NCI-H82 (cell line): ENCODE data around the gene WDR82.
"Not testable (repeated sequence)": the region's sequence is repeated elsewhere in the genome, so short reads cannot be mapped to it uniquely, and the experiment has no call there.

Experiments
- DNase-seq: peaks from one replicate; lab custom pipeline; 2025; lab: John Stamatoyannopoulos, UW

WDR82 gene

DNA sequence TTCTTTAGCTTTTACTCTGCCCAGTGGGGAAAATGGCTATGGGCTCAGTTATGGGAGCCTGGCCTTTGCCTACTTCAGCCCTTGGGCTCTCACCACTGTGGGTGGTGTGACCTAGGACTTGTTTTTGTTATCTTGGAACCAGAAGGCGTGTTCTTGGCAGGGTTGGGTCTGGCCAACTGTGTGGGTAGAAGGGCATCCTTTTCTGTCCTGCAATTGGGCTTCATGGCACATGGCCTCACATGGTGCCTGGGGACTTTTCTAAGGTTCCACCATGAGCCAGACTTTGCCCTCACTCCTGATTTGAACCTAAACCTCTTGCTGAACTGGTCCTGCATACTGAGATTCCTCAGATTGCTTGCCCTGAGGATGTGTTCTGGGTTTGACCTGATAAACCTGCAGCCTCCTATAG lies 10.9 kb upstream of the WDR82 start:
- DNase-seq = no peak

- DNase-seq = no peak
Observed at GRCh38 chr3:52288674-52289073, 10.2 kb upstream of the WDR82 start.

DNA sequence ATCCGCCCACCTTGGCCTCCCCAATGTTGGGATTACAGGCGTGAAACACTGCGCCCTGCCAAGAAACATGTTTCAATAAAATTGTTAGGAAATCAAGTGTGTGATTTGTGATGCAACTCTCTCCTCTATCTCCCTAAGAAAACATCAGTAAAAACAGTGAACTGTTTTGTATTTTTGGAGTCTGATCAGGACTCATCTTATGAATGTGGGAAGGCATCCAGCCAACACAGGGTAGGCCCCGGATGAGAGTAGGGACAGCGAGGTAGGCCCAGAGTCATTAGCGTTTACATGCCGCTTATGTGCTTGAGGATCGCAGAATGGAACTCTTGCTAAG lies 8.3 kb upstream of the WDR82 start:
- peak; percentile 35 for DNase-seq

DNA sequence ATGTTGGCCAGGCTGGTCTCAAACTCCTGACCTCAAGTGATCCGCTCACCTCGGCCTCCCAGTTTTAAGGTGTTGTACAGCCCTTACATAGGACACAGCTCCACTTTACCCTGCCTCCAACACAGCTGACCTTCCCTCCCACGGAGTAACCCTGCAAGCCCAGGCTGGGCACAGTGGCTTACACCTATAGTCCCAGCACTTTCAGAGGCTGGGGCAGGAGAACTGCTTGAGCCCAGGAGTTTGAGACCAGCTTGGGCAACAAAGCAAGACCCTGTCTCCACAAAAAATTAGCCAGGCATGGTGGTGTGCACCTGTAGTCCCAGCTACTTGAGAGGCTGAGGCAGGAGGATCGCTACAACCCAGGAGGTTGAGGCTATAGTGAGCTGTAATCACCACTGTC lies 5.6 kb upstream of the WDR82 start:
- not testable (repeated sequence) for DNase-seq

- DNase-seq = no peak
Observed at GRCh38 chr3:52283306-52283705, 4.9 kb upstream of the WDR82 start.

- no peak for DNase-seq
Observed at GRCh38 chr3:52281981-52282801, 3.7 kb upstream of the WDR82 start.

DNA sequence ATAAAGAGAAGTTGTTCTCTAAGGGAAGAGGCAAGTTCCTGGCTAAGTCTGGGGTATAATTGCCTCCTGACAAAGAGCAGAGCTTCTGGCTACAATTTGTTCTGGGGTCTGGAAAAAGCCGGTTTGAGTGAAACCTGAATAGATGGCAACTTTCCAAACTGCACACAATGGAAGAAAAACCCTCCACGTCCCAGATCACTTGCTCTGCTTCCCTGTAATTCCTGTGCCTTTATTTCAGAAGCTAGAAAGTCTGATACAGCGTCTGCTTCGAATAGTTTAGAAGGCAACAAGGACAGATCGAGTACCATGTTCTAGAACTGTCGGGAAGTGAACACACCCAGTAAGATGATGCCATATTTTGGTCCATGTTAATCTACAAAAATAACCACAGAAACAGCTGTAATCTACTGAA lies 1.6 kb upstream of the WDR82 start:
- DNase-seq = no peak

GRCh38 chr3:52279596-52279995 lies 1.1 kb upstream of the WDR82 start:
- no peak for DNase-seq

- DNase-seq = peak; percentile 42
Observed at GRCh38 chr3:52277972-52278509, 408 bp downstream of the WDR82 start.

DNA sequence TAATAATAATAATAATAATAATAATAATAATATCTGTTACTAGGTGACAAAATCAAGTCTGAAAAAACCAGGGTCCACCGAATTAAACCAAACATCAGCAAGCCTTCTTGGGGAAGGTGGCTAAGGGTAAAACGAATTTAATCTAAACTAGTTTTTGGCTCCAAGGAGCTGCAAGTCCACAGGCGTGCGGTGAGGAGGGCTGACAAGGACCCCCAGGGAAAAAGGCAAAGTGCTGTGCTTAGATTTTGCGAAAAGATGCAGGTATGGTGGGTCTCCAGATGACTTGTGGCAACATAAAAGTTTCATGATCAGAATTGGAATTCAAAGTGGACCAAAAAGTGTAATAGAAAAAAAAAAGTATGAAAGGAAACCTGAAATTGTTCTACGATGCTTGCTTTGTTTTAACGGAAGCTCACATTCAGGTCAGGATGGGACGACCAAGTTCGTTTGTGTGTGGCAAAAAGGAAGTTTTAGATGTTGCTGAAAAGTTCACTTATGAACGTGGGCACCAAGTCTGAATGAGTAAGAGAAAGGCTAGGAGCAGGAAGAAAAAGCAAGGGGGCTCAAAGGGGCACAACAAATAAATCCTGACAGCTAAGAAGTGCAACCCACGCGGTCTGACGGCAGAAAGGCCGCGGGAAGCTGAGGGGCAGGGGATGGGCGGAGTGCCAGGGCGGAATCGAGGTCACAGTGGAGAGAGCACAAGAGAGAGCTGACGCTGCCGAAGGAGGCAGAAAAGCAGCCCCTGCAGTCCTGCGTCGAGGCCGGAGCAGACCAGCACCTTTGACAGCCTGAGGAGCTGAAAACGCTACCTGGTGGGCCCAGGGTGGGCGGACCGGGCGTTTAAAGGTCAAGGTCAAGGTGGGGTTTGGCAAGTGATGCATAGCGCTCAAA lies 1.1 kb downstream of the WDR82 start:
- peak; percentile 51 for DNase-seq

GRCh38 chr3:52274781-52275180 lies 3.7 kb downstream of the WDR82 start:
- DNase-seq = not testable (repeated sequence)

GRCh38 chr3:52272831-52273230 lies 5.6 kb downstream of the WDR82 start:
- no peak for DNase-seq

DNA sequence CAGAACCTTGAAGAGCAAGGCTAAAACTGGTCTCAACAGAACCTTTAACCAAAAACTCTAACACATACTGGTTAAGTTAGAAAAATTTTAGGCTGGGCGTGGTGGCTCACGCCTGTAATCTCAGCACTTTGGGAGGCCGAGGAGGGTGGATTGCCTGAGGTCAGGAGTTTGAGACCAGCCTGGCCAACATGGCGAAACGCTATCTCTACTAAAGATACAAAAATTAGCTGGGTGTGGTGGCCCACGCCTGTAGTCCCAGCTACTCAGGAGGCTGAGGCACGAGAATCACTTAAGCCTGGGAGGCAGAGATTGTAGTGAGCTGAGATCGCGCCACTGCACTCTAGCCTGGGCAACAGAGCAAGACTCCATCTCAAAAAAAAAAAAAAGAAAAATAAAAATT lies 6.3 kb downstream of the WDR82 start:
- DNase-seq = not testable (repeated sequence)

DNA sequence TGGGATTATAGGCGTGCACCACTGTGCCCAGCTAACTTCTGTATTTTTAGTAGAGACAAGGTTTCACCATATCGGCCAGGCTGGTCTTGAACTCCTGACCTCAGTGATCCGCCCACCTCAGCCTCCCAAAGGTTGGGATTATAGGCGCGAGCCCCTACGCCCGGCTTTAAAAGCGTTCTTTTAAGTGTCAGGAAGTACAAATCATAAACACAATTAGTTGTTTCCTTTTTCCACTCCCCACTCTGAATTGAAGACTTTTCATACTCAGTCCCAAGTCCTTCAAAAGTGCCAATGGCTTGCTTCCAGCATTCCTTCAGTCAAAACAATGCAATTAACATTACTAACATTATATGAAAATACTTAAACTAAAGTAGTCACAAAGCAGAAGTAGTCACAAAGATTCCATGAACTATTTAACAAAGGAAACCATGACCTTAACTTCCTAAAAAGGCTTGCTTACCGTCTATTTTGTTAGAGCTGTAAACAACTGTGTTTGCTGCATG lies 8.1 kb downstream of the WDR82 start:
- no peak for DNase-seq

DNA sequence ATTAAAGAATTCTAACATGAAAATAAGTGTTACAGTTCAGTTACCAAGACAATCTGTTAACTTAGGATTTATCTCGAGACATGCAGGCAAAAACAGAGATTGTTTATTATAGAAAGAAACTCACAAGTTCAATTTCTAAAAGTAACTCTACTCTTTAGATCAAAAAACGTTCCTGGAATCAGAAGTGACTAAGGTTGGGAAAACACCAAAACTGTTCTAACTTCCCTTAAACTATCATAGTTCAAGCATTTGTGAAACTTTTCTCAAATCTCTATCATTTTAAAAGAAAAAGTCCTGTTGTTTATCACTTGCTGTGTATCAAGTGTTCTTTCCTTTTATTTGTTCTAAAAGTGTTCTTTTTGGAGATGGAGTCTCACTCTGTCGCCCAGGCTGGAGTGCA lies 8.7 kb downstream of the WDR82 start:
- DNase-seq = no peak

DNA sequence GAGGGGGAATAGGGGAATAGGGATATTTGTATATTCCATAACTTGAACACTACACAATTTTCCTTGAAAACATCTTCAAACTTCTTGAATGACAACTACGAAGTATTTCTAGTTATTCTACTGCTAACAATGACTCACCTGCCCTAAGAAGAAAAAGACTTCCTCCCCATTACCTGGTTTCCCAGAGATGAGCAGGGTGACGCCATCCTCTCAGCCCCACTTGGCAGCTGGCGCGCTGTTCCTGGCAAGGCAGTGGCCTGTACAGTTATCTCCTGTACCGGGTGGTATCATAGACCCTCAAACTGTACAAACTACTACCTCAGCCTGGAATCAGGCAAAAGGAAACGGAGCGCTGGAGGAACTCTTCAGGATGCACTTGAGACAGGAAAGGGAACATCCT lies 10.4 kb downstream of the WDR82 start:
- no peak for DNase-seq

DNA sequence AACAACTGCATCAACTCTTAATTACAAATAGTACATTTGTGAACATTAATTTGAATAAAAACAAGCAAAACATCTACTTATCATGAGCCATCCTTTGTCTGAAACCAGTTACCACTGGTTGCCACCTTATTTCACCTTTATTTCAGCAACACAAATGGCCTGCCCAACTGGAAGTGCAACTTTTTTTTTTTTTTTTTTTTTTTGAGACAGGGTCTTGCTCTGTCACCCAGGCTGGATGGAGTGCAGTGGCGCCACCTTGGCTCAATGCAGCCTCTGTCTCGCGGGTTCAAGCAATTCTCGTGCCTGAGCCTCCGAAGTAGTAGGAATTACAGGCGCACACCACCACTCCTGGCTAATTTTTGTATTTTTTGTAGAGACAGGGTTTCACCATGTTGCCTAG lies 13.1 kb downstream of the WDR82 start:
- no peak for DNase-seq

GRCh38 chr3:52262447-52262846 lies 16.0 kb downstream of the WDR82 start:
- no peak for DNase-seq

GRCh38 chr3:52259448-52259847 lies 19.0 kb downstream of the WDR82 start:
- DNase-seq = no peak

- no peak for DNase-seq
Observed at GRCh38 chr3:52259035-52259434, 19.4 kb downstream of the WDR82 start.

GRCh38 chr3:52257911-52258310 lies 20.5 kb downstream of the WDR82 start:
- DNase-seq = no peak

DNA sequence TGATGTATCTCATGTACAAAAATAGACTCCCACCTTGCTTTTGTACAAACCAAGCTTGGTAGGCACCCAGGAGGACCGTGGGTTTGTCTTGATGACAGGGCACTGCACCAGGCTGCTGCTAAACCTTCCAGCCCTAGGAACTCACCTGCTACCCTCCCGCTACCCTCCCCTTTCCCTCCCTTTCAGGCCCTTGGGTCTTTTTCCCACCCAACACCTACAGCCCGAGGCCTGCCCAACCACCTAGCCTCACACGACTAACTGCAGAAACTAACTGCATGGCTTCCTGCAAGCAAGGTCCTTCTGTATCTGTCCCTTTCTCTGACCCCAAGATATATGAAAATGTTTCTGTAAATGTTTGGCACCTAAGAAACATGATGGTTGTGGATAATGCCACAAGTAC lies 21.8 kb downstream of the WDR82 start:
- DNase-seq = no peak

DNA sequence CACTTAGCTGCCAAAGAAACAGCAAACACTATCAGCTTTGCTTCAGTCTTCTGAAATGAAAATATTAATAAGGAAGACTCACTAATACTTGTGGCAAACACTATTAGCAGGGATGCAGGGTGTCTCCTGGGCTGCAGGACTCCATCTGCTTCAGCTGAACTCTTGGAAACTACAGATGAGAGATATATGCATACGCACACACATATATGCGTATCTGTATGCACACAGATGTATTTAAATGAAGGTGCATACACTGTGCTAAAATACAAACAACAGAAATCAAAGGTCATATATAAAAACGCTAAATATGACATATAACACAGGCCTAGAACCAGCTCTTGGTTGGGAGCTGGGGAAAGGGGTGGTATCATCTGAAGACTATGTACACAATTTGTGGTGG lies 22.3 kb downstream of the WDR82 start:
- DNase-seq = no peak
